Fibroblast of skin of scalp (primary cell): ENCODE measurements around the gene IFI6.

ENCODE experiments used
- DNase-seq: peaks from one replicate; pipeline ENCODE4 v3.0.0-alpha.2; 2013

IFI6 gene

GRCh38 chr1:27669876-27670275, 2.1 kb downstream of the IFI6 start:
- DNase-seq, result no peak

GRCh38 chr1:27668808-27669723, 2.9 kb downstream of the IFI6 start:
- peak; percentile 45 for DNase-seq

- no peak for DNase-seq
These were observed 3.7 kb downstream of the IFI6 start for GRCh38 chr1:27668121-27668807.

GRCh38 chr1:27666791-27667254, 5.2 kb downstream of the IFI6 start:
- DNase-seq, result no peak

- no peak for DNase-seq
These were observed 5.7 kb downstream of the IFI6 start for GRCh38 chr1:27666294-27666693.

GRCh38 chr1:27665016-27665651, 6.9 kb downstream of the IFI6 start:
- no peak for DNase-seq

GRCh38 chr1:27664291-27664690, 7.7 kb downstream of the IFI6 start:
- DNase-seq, result no peak

GRCh38 chr1:27662707-27663393, 9.1 kb downstream of the IFI6 start:
- peak; percentile 86 for DNase-seq

GRCh38 chr1:27662261-27662660, 9.7 kb downstream of the IFI6 start:
- DNase-seq, result no peak

GRCh38 chr1:27661412-27662075, 10.4 kb downstream of the IFI6 start:
- DNase-seq, result no peak

- DNase-seq, result no peak
These were observed 11.6 kb downstream of the IFI6 start for GRCh38 chr1:27660300-27660835.

GRCh38 chr1:27659497-27660299, 12.3 kb downstream of the IFI6 start:
- DNase-seq, result peak; percentile 87

- peak; percentile 81 for DNase-seq
These were observed 13.0 kb downstream of the IFI6 start for GRCh38 chr1:27658951-27659496.

GRCh38 chr1:27656157-27656893, 15.7 kb downstream of the IFI6 start:
- DNase-seq, result peak; percentile 82

GRCh38 chr1:27655151-27655937, 16.6 kb downstream of the IFI6 start:
- DNase-seq, result no peak

GRCh38 chr1:27652111-27652864, 19.7 kb downstream of the IFI6 start:
- DNase-seq, result no peak

- peak; percentile 71 for DNase-seq
These were observed 21.3 kb downstream of the IFI6 start for GRCh38 chr1:27650539-27651175.

- no peak for DNase-seq
These were observed 21.8 kb downstream of the IFI6 start for GRCh38 chr1:27650171-27650538.
